NT2/D1 (cell line): ENCODE measurements around the gene EFNA3.

ENCODE experiments used
- SUZ12 ChIP-seq: IDR thresholded peaks from 2 replicates; pipeline ENCODE4 v1.6.1; 2011; ENCODE audit not compliant: insufficient read length, insufficient read depth; ENCODE audit errors: extremely low read depth
- ZNF274 ChIP-seq: IDR thresholded peaks from 2 replicates; pipeline ENCODE4 v1.6.1; 2011; ENCODE audit warnings: mild to moderate bottlenecking, low read depth, low read length

DNA sequence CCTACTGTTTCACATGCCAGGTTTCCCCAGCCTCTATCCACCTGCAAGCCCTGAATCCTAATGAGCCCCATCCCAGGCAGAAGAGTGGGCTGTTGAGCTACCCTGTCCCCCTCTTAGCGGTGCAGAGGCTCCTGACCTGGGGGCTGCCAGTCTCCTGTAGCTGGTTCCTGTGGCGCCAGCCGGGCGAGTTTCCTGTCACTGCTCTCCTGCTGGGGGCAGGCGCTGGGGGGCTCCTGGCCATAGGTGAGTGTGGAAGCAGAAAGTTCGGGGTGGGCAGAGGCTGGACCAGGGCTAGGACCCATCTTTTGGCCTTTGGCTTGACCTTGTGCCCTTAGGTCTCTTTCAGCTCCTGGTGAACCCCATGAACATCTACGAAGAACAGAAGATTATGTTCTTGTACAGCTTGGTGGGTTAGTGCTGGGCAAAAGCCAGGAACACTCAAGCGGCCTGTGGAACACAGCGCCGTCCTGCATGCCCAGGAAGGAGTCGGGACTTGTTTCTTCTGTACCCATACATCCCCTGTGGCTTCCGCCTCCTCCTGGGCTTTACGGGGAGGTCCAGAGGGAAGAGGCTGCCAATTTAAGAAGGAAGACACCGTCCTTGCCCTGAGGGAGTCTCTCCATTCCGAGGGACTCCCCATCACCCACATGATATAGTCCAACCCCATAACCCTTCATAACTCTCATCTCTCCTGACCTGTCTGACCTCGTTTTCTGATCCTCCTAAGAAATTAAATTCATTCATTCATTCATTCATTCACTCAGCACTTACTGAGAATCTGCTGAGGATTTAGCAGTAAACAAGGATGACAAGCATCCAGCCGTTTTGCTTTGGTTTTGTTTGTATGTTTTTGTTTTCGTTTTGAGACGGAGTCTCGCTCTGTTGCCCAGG is 44.1 kb upstream of the EFNA3 start:
- no peak for TF ChIP-seq SUZ12
- TF ChIP-seq ZNF274: no peak
